Fibroblast of peridontal ligament (primary cell): ENCODE data around the gene KBTBD8.

Experiments used
- DNase-seq: peaks from one replicate; pipeline ENCODE4 v3.0.0-alpha.2; 2010; ENCODE audit errors: extremely low read depth

The KBTBD8 gene

DNA sequence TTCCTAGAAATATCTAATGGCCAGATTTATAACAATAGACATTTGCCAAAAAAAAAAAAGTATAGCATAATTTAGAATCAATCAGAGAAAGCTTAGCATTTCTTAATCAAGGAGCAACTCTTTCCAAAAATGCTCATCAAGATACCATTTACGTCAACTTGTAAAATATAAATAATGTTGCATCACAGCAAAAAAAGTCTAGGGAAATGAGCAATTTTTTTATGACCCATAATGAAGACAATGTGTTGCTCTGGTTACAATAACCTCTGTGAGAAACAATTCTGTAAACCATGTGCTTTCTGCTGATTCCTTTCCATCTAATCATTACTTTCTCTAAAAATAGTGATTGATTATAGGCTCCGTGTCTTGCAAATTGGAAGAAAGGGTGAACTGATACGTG lies 36.3 kb downstream of the KBTBD8 start:
- peak; percentile 19 for DNase-seq

GRCh38 chr3:67037615-67038014 lies 39.5 kb downstream of the KBTBD8 start:
- DNase-seq = peak; percentile 37

GRCh38 chr3:67044295-67044694 lies 46.2 kb downstream of the KBTBD8 start:
- DNase-seq = no peak

DNA sequence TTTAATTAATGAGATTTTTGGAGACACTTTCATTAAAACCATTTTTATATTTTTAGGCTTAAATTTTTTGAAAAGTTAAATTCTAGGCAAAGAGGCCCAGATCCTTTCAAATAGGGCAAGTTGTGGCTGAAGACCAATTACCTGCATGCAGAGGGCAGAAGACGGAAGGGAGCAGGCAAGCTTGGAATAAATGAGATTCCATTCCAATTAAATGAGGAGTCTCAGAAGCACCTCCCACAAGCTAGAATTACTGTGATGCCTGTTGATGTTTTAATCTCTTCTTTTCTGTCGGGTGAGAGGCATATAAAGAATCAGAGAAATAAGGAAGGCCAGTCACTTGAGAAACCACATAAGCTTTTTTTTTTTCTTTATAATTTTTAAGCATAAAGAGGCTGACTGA lies 46.8 kb downstream of the KBTBD8 start:
- no peak for DNase-seq

DNA sequence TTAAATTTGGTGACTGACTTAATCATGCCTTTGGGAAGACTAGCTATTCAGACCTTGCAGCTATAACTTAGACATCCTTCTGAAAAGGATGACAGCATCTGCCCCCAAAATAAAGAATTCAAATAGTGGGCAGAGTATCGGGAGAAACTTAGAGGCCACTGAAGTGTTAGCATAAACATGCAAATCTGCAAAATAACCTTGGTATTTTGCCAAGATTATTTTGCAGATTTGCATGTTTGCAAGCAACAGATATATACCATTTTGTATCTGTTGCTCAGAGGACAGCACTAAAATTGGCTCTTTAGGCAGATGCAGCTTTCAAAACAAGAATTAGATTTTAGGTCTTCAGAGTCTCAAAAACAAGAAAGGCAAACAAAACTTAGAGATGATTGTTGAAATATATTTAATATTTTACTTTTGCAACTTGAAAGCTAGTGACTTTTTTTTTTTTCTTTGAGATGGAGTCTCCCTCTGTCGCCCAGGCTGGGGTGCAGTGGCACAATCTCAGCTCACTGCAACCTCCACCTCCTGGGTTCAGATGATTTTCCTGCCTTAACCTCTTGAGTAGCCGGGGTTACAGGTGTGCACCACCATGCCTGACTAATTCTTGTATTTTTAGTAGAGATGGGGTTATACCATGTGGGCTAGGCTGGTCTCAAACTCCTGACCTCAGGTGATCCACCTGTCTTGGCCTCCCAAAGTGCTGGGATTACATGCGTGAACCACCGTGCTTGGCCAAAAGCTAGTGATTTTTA lies 47.8 kb downstream of the KBTBD8 start:
- no peak for DNase-seq

DNA sequence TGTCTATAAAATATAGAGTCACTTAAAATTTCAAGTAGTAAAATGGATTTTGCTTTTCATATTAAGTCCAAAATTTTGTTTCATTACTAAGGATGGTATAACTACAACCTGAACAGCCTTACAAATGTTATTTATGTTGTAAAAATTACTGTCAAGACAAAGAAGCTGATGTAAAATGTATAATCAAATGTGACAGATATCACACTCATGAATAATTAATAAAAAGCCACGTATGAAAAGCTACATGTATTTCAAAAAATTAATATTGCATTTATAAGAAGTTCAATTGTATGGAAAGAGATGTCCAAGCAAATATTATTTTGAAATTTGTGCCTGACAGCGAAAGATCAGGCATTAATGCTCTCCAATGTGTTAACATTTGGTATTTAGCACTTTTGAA lies 48.9 kb downstream of the KBTBD8 start:
- DNase-seq = no peak

- no peak for DNase-seq
These were observed 50.1 kb downstream of the KBTBD8 start for GRCh38 chr3:67048067-67048714.

DNA sequence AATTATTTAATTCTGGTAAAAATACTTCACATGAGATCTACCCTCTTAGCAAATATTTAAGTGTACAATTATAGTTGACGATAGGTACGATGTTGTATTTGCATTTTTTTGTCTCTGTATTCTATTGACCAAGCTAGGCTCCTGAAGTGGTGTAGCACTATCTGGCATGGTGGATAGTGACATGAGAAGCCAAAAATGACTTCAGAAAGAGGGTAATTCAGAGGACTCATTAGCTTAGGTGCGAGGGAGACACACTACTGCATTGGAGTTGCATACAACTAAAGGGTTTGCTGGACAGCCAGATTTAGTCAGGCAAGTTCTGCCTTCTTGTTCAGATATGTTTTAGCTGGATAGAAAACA lies 50.6 kb downstream of the KBTBD8 start:
- DNase-seq = no peak

GRCh38 chr3:67059443-67059842 lies 61.3 kb downstream of the KBTBD8 start:
- DNase-seq = no peak
